Pulmonary artery endothelial cell (primary cell): Measurements from ENCODE around the gene FBXW10B. TPM values are rescaled to one million over a fixed set of nuclear protein-coding genes. Genes with fewer than 3 reads are reported as not detected.
"Not testable (repeated sequence)": the region's sequence is repeated elsewhere in the genome, so short reads cannot be mapped to it uniquely, and the experiment has no call there.

Source experiments
- DNase-seq: peaks from one replicate; pipeline ENCODE4 v3.0.0-alpha.2; 2011; ENCODE audit warnings: low read depth, low spot score
- total RNA-seq: library from RNA; depleted of rRNA; stranded (reverse); fragments of >200 nt; gene quantifications from 2 replicates; pipeline ENCODE4 v1.2.3, GENCODE V29; 2014

The FBXW10B gene
- total RNA-seq, 1 donor from 2014 or later, result 0.59 TPM

- DNase-seq, result not testable (repeated sequence)
Measured at GRCh38 chr17:15630930-15631453, 11.5 kb upstream of the FBXW10B start.

- DNase-seq, result not testable (repeated sequence)
Measured at GRCh38 chr17:15629991-15630390, 10.5 kb upstream of the FBXW10B start.

DNA sequence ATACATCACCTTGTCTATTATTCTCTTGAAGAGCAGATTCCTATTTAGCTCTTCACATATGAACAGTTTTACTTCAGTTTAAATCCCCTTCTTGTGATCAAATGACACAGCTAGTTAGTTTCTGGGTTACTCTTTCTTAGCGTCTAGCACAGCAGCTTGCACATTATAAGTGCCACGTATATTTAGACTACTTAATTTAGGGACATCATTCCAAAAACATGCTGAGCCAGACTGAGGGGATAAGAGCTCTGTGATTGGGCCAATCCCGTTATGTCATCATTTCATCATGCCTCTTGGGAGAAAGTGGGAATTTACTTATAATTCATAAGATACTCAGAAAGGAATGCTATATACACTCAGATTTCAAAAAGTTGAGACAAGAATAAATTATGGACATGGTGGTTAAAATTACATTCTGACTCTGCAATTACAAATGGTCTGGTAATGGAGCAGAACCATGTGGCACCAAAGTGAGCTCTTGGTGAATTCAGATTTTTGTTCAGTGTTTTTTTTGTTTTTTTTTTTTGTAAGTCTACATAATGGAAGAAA lies 4.2 kb upstream of the FBXW10B start:
- DNase-seq, result not testable (repeated sequence)

DNA sequence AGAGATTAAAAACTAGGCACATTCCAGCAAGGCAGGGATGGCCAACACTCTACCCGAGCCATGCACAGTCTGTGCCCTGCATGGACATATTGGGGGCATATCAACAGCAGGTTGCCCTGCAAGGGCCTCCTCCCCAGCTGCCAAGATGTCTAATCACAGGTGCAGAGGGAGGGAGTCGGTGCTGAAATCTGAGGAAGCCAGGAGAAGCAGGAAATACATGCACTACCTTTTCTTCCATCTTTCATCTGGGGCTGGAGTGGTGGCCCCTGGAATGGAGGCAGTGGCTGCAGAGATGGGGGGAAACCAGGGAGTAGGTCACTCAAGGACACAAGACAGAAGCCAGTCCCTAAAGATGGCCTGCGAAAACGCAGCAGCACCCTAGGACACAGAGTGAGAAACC lies 3.8 kb upstream of the FBXW10B start:
- DNase-seq, result not testable (repeated sequence)

DNA sequence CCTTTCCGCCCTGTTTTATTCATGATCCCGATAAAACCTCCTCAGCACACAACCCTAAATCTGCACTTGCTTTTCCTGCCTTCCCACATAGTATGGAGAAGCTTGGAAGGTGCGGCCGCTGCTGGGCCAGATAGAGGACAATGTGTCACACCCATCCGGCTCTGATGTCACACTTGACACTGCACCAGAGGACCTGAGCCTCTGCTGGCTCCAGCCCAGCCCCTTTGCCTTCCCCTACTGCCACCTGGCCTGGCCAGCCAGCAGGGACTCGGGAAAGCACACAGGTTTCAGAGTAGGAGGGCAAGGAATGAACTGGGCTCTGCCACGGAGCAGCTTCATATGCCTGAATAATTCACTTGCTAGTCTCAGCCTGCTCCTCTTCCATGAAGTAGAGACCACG lies 2.6 kb upstream of the FBXW10B start:
- DNase-seq, result not testable (repeated sequence)

DNA sequence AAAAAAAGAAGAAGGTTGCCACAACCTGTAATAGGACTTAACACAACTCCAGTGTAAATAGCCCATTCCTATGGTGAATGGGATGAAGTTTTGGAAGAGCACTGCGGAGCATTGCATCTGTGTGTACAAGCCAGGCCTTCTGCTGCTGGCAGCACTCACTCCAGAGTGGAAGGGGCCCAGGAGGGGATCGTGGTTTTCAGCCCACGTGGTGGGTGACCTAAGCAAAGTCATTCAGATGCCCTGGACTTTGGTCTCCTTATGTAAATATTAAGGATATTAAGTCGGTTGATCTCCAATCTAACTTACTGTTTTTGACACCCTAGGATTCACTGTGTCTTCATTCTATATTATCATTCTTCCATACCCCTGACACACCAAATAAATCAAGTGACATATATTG lies 2.7 kb downstream of the FBXW10B start:
- DNase-seq, result not testable (repeated sequence)

- not testable (repeated sequence) for DNase-seq
Measured at GRCh38 chr17:15615850-15616249, 3.7 kb downstream of the FBXW10B start.

GRCh38 chr17:15613111-15613510 lies 6.4 kb downstream of the FBXW10B start:
- DNase-seq, result not testable (repeated sequence)

GRCh38 chr17:15592960-15593359 lies 26.5 kb downstream of the FBXW10B start:
- not testable (repeated sequence) for DNase-seq

- not testable (repeated sequence) for DNase-seq
Measured at GRCh38 chr17:15591986-15592385, 27.5 kb downstream of the FBXW10B start.

GRCh38 chr17:15590844-15591243 lies 28.7 kb downstream of the FBXW10B start:
- DNase-seq, result not testable (repeated sequence)

GRCh38 chr17:15589544-15590536 lies 29.7 kb downstream of the FBXW10B start:
- not testable (repeated sequence) for DNase-seq

GRCh38 chr17:15588017-15588416 lies 31.5 kb downstream of the FBXW10B start:
- DNase-seq, result not testable (repeated sequence)

DNA sequence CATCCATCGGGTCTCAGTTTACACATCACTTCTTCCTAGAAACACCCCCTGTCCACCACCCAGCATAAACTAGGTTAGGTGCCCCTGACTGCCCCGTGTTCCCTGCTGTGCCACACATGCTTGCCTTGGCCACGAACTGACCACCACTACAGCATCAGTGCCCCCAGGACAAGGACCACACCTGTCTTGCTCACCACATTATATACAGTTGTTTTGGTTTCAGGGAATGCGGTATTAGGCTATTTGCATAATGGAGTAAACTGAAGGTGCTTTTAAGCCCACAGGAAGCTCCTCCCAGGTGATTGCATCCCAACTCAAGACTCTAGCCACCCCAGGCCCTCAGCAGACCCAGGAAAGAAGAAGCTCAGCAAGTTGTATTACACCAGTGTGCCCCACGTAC lies 36.2 kb downstream of the FBXW10B start:
- DNase-seq, result not testable (repeated sequence)

GRCh38 chr17:15581462-15581861 lies 38.0 kb downstream of the FBXW10B start:
- DNase-seq, result not testable (repeated sequence)

GRCh38 chr17:15576848-15577247 lies 42.7 kb downstream of the FBXW10B start:
- not testable (repeated sequence) for DNase-seq

DNA sequence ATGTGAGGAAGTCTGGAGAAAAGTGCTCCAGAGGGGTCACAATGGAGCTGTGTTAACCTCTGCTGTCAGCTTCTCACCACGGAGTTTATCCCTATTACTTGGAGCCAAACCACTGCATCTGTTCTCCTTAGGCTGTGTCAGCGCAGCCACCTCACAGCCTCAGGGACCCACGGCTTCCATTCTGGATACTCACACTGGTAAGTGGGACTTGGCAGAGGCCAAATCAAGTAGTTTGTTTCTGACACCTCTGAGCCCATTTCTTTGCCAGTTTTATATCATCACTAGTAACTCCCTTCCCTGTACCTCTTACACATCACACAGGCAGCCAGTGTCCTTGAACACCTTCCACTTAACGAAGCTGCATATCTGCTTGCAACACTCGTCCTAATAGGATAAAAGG lies 44.8 kb downstream of the FBXW10B start:
- not testable (repeated sequence) for DNase-seq

DNA sequence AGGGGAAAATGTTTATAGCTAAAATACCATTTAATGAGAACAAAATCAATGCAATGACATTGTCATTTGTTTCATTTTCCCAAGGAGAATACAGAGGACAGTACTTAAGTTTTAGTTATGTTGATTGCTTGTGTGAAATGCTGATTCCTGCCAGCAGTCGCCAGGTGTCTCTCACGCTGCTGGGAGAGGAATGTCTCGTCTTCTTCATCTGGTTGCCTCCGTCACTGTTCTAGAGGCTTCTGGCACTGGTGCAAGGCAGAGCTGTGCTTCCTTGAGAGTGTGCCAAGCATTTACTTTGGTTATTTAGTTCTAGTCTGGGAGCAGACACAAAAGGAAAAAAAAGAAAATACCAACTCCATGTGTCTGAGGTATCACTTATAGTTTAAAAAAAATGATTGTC lies 45.6 kb downstream of the FBXW10B start:
- DNase-seq, result not testable (repeated sequence)
